ENCODE results near the gene LMX1A. TPM values are rescaled to one million over a fixed set of nuclear protein-coding genes. Genes with fewer than 3 reads are reported as not detected.

The LMX1A gene
- total and polyA plus RNA-seq, 2 of the 13 experiments (the other 11 are each of a cell fraction or from before 2014, with no cell fraction given), result 0.07 TPM; not detected in 1

- Histone ChIP-seq H3K27me3 (ENCODE audit: control insufficient read depth in 1 of 2, insufficient read depth in 2 of 2, low read length in 2 of 2) (no peaks in the 10 kb centered on the region), H4K20me1 (ENCODE audit: insufficient read depth, low read length) (no peaks in the 10 kb centered on the region), H3K36me3 (replicated peaks in 1 of 2; ENCODE audit: control insufficient read depth in 1 of 2, insufficient read depth in 2 of 2, low read length in 2 of 2) (no peaks in the 10 kb centered on the region), H3K4me1 (ENCODE audit: insufficient read depth, low read length) (peaks cover 16% of the 10 kb centered on the region), H3K4me3 (replicated peaks in 1 of 3; ENCODE audit: insufficient read depth in 1 of 3, low read depth in 2 of 3, low read length in 3 of 3) (no peak overlapping the region), H3K79me2 (ENCODE audit: insufficient read depth, low read length) (no peaks in the 10 kb centered on the region), H3K9ac (ENCODE audit: insufficient read depth, low read depth, low read length) (no peak overlapping the region), H3K4me2 (ENCODE audit: low read depth, low read length) (peak overlapping the region; percentile 42), H3K9me3 (ENCODE audit: low read length) (no peaks in the 10 kb centered on the region), H3K27ac (ENCODE audit: extremely low read length, insufficient read depth, low read length) (no peak overlapping the region), H2AFZ (ENCODE audit: low read length) (no peak overlapping the region)
- intact Hi-C loops (cut with micrococcal nuclease; ENCODE audit: unreplicated experiment) (no loop called here), in situ Hi-C loops (cut with HindIII; ENCODE audit: extremely low pct_ligation_motif_present, low pct_unique_long_range_greater_than_20kb) (no loop called here)
- ChIA-PET POLR2A (interaction anchor here (1.5 kb wide), 1 partner anchor 28 kb away, joined by 6 read pairs; no protein-coding TSS in a partner anchor), CTCF (ENCODE audit: low intra/inter-chr PET ratio, low total read pairs) (no interaction called here)
- DNase-seq (ENCODE audit: low spot score), result no peak
- WGBS (ENCODE audit: low lambda C conversion rate), result 0% methylated on average over 3 of the region's 3 CpGs
- BruUV-seq (replicated peaks), result no TSS peak
- no peak for FAIRE-seq
- ATAC-seq, result peak; percentile 80
- TF ChIP-seq ZNF281 (CRISPR knock-in tag; IDR thresholded peaks at IDR 0.05; ENCODE audit: borderline replicate concordance) (no peak), ZNF709 (CRISPR knock-in tag; IDR thresholded peaks at IDR 0.05) (no peak), ZNF720 (CRISPR knock-in tag; IDR thresholded peaks at IDR 0.05) (no peak), ZNF318 (CRISPR knock-in tag; IDR thresholded peaks at IDR 0.05) (no peak), TBL1XR1 (IDR thresholded peaks at IDR 0.05; ENCODE audit: borderline replicate concordance, low read length, partially characterized antibody) (no peak), ZNF142 (CRISPR knock-in tag; IDR thresholded peaks at IDR 0.05) (no peak)
Observed at GRCh38 chr1:165281207-165281901, 75.2 kb downstream of the LMX1A start.
